Endodermal cell (in vitro differentiated cells): ENCODE results near the gene PCDHGB2. TPM values are rescaled to one million over a fixed set of nuclear protein-coding genes. Genes with fewer than 3 reads are reported as not detected.
"Not testable (repeated sequence)": the region's sequence is repeated elsewhere in the genome, so short reads cannot be mapped to it uniquely, and the experiment has no call there.

Experiments
- DNase-seq: peaks from one replicate; pipeline ENCODE4 v3.0.0-alpha.2; 2017
- H3K27ac ChIP-seq: 2 replicates; pipeline ENCODE4 v1.5.1; 2013; ENCODE audit warnings: mild to moderate bottlenecking, low read depth, low read length, moderate library complexity
- H3K27me3 ChIP-seq: 2 replicates; pipeline ENCODE4 v1.6.1; 2013; ENCODE audit warnings: mild to moderate bottlenecking, low read length, moderate library complexity; ENCODE audit not compliant: insufficient read depth, control insufficient read depth, poor library complexity, severe bottlenecking
- H3K36me3 ChIP-seq: 2 replicates; pipeline ENCODE4 v1.7.0; 2013; ENCODE audit warnings: mild to moderate bottlenecking, low read length, moderate library complexity; ENCODE audit not compliant: control insufficient read depth, insufficient read depth
- H3K4me1 ChIP-seq: one replicate; pipeline ENCODE4 v1.7.0; 2013; ENCODE audit warnings: low read length; ENCODE audit not compliant: control insufficient read depth, insufficient read depth
- H3K4me3 ChIP-seq: 2 replicates; pipeline ENCODE4 v1.5.1; 2013; ENCODE audit warnings: mild to moderate bottlenecking, low read length, moderate library complexity
- H3K9ac ChIP-seq: 2 replicates; pipeline ENCODE4 v1.6.1; 2013; ENCODE audit warnings: mild to moderate bottlenecking, low read length, moderate library complexity; ENCODE audit not compliant: poor library complexity, severe bottlenecking; ENCODE audit errors: extremely low read depth
- H3K9me3 ChIP-seq: 2 replicates; pipeline ENCODE4 v1.6.1; 2013; ENCODE audit warnings: mild to moderate bottlenecking, low read length, moderate library complexity; ENCODE audit not compliant: control insufficient read depth
- H3K27ac Mint-ChIP-seq: 2 replicates; pipeline ENCODE4 v1.8.0; 2020; ENCODE audit warnings: mixed read lengths
- H3K27me3 Mint-ChIP-seq: 2 replicates; pipeline ENCODE4 v1.8.0; 2021; ENCODE audit warnings: mild to moderate bottlenecking, mixed read lengths; ENCODE audit not compliant: insufficient read depth
- H3K36me3 Mint-ChIP-seq: 2 replicates; pipeline ENCODE4 v1.8.0; 2020; ENCODE audit warnings: low read depth, mixed read lengths
- H3K4me1 Mint-ChIP-seq: 2 replicates; pipeline ENCODE4 v1.8.0; 2020; ENCODE audit warnings: mixed read lengths
- H3K4me3 Mint-ChIP-seq: 2 replicates; pipeline ENCODE4 v1.8.0; 2020; ENCODE audit warnings: mild to moderate bottlenecking, moderate library complexity, mixed read lengths
- H3K9me3 Mint-ChIP-seq: 2 replicates; pipeline ENCODE4 v1.8.0; 2020; ENCODE audit warnings: mild to moderate bottlenecking, mixed read lengths
- WGBS, 2 experiments: methylation state at CpG; one replicate each; pipeline versions ENCODE4 v1.1.5 to v1.1.7; 2013; ENCODE audit warnings: missing lambda C conversion rate in 2 of 2, mixed read lengths in 1 of 2; ENCODE audit not compliant: insufficient coverage in 1 of 2, insufficient read length in 1 of 2; 5-methylcytosine and 5-hydroxymethylcytosine counted together
- total RNA-seq, 2 donors: library from RNA; stranded (reverse); fragmentation: NEBNext Ultra II Directional in 1 of 2; extraction: Animal tissue kit (Norgen Biotek cat#: 25700) in 1 of 2; gene quantifications; 2 replicates in 1 of 2; 3 replicates in 1 of 2; pipeline ENCODE4 v1.2.1, GENCODE V29; 2021
- TF ChIP-seq, protein P1 (sequence below): fragments of 200-600 bp; sonication (generic); conservative IDR thresholded peaks from 2 replicates; pipeline ENCODE4 v1.5.0; 2021; ENCODE audit warnings: antibody characterized with exemption, mild to moderate bottlenecking

The PCDHGB2 gene
- total RNA-seq, 2 donors from 2014 or later, result 1.6 to 5.2 TPM

DNA sequence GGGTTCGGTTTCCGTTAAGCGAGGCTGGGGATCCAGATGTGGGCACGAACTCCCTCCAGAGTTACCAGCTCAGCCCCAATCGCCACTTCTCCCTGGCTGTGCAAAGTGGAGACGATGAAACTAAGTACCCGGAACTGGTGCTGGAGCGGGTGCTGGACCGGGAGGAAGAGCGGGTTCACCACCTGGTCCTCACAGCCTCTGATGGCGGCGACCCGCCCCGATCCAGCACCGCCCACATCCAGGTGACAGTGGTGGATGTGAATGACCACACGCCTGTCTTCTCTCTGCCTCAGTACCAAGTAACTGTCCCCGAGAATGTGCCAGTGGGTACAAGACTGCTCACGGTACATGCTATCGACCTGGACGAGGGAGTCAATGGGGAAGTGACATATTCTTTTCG lies 23.6 kb downstream of the PCDHGB2 start:
- no peaks in the 10 kb centered on the region for H3K36me3 ChIP-seq
- H3K27me3 ChIP-seq, result no peaks in the 10 kb centered on the region
- H3K27ac ChIP-seq, result no peak overlapping the region
- H3K36me3 Mint-ChIP-seq, result peaks cover 26% of the 10 kb centered on the region
- TF ChIP-seq, protein P1, sequence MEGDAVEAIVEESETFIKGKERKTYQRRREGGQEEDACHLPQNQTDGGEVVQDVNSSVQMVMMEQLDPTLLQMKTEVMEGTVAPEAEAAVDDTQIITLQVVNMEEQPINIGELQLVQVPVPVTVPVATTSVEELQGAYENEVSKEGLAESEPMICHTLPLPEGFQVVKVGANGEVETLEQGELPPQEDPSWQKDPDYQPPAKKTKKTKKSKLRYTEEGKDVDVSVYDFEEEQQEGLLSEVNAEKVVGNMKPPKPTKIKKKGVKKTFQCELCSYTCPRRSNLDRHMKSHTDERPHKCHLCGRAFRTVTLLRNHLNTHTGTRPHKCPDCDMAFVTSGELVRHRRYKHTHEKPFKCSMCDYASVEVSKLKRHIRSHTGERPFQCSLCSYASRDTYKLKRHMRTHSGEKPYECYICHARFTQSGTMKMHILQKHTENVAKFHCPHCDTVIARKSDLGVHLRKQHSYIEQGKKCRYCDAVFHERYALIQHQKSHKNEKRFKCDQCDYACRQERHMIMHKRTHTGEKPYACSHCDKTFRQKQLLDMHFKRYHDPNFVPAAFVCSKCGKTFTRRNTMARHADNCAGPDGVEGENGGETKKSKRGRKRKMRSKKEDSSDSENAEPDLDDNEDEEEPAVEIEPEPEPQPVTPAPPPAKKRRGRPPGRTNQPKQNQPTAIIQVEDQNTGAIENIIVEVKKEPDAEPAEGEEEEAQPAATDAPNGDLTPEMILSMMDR, result no peak
- no peak for DNase-seq
- H3K27me3 Mint-ChIP-seq, result peaks cover 3% of the 10 kb centered on the region
- peaks cover 36% of the 10 kb centered on the region for H3K9me3 ChIP-seq
- peaks cover 46% of the 10 kb centered on the region for H3K9me3 Mint-ChIP-seq
- no peak overlapping the region for H3K9ac ChIP-seq
- H3K4me3 ChIP-seq, result no peak overlapping the region
- H3K4me1 Mint-ChIP-seq, result no peaks in the 10 kb centered on the region
- no peak overlapping the region for H3K4me3 Mint-ChIP-seq
- H3K4me1 ChIP-seq, result no peaks in the 10 kb centered on the region
- WGBS, 2 experiments, result 92 to 96% methylated on average over 17 to 21 of the region's 21 CpGs
- no peak overlapping the region for H3K27ac Mint-ChIP-seq

DNA sequence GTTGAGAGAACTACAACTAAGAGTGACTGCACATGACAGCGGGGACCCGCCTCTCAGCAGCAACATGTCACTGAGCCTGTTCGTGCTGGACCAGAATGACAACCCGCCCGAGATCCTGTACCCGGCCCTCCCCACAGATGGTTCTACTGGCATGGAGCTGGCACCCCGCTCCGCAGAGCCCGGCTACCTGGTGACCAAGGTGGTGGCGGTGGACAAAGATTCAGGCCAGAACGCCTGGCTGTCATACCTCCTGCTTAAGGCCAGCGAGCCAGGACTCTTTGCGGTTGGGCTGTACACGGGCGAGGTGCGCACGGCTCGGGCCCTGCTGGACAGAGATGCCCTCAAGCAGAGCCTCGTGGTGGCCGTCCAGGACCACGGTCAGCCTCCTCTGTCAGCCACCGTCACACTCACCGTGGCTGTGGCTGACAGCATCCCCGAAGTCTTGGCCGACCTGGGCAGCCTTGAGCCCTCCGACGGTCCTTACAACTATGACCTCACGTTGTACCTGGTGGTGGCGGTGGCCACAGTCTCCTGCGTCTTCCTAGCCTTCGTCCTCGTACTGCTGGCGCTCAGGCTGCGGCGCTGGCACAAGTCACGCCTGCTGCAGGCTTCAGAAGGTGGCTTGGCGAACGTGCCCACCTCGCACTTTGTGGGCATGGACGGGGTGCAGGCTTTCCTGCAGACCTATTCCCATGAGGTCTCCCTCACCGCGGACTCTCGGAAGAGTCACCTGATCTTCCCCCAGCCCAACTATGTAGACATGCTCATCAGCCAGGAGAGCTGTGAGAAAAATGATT lies 24.9 kb downstream of the PCDHGB2 start:
- no peaks in the 10 kb centered on the region for H3K27me3 ChIP-seq
- H3K4me1 ChIP-seq, result no peaks in the 10 kb centered on the region
- H3K27ac ChIP-seq, result no peak overlapping the region
- Mint-ChIP-seq H3K9me3 (peaks cover 59% of the 10 kb centered on the region), H3K4me1 (no peaks in the 10 kb centered on the region), H3K27ac (no peak overlapping the region), H3K4me3 (no peak overlapping the region), H3K36me3 (peaks cover 35% of the 10 kb centered on the region), H3K27me3 (peaks cover 11% of the 10 kb centered on the region)
- WGBS, 2 experiments, result 92 to 94% methylated on average over 36 to 43 of the region's 43 CpGs
- no peak overlapping the region for H3K9ac ChIP-seq
- no peaks in the 10 kb centered on the region for H3K36me3 ChIP-seq
- no peak for DNase-seq
- peaks cover 44% of the 10 kb centered on the region for H3K9me3 ChIP-seq
- TF ChIP-seq, protein P1, result no peak
- H3K4me3 ChIP-seq, result no peak overlapping the region

DNA sequence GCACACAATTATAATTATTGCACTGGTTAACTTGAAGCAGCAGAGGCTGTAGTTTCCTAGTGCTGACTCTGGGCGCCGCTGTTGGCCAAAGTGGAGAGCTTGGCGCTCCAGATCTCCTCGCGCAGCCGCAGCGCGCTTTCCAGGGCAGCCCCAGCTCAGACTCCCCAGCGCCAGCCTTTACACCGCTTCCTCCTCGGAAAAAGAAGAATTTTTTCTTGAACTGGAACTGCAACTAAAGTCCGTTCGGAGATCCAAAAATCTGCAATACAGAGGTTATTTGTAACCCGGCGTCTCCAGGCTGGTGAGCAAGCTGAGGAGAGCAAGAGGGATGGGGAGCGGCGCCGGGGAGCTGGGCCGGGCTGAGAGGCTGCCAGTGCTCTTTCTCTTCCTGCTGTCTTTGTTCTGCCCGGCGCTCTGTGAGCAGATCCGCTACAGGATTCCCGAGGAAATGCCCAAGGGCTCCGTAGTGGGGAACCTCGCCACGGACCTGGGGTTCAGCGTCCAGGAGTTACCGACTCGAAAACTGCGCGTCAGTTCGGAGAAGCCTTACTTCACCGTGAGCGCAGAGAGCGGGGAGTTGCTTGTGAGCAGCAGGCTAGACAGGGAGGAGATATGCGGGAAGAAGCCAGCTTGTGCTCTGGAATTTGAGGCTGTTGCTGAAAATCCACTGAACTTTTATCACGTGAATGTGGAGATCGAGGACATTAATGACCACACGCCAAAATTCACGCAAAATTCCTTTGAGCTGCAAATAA lies 27.9 kb downstream of the PCDHGB2 start, which contains the start of gene PCDHGB4:
Gene PCDHGB4, plus strand, starts transcription at position 142 of the 755 bp plus-strand sequence. Its CDS starts 187 bp downstream, at position 329.
- DNase-seq, result peak; percentile 88
- H3K9ac ChIP-seq, H3K27ac ChIP-seq, H3K36me3 ChIP-seq, H3K4me1 Mint-ChIP-seq, H3K27me3 ChIP-seq, H3K4me1 ChIP-seq: not testable (repeated sequence)
- Mint-ChIP-seq H3K27ac (peak within 1 kb of the TSS; percentile 64), H3K36me3 (peaks cover 51% of the 10 kb centered on the region), H3K27me3 (peaks cover 11% of the 10 kb centered on the region), H3K4me3 (peak within 1 kb of the TSS; percentile 77), H3K9me3 (peaks cover 76% of the 10 kb centered on the region)
- TF ChIP-seq, protein P1, result peak; percentile 86
- 73% methylated on average over 5 to 18 of the region's 40 CpGs for WGBS, 2 experiments
- peak within 1 kb of the TSS; percentile 35 for H3K4me3 ChIP-seq
- H3K9me3 ChIP-seq, result peaks cover 68% of the 10 kb centered on the region
